HepG2 (cell line): ENCODE measurements around the gene ENC1. TPM values are rescaled to one million over a fixed set of nuclear protein-coding genes. Genes with fewer than 3 reads are reported as not detected.
A peak's percentile ranks its signal among the peaks of the same experiment; 100 is the strongest.

Experiments
- BCL6 ChIP-seq: IDR thresholded peaks from 2 replicates; pipeline ENCODE4 v1.6.1; 2016; ENCODE audit warnings: missing genetic modification reagents, missing compliant biosample characterization
- CCAR2 ChIP-seq: fragments of 200-400 bp; formaldehyde crosslinking; optimal IDR thresholded peaks from 2 replicates; pipeline ENCODE3; 2018; ENCODE audit warnings: low read depth, mild to moderate bottlenecking, low read length, moderate library complexity
- EHMT2 ChIP-seq: fragments of 200-600 bp; sonication (generic); IDR thresholded peaks from 2 replicates; pipeline ENCODE4 v1.7.0; 2017; ENCODE audit warnings: antibody characterized with exemption, low read depth, low read length, borderline replicate concordance
- ELF3 ChIP-seq: IDR thresholded peaks from 2 replicates; pipeline ENCODE4 v1.6.1; 2016; ENCODE audit warnings: missing genetic modification reagents, missing compliant biosample characterization
- ETV6 ChIP-seq: sonication (generic); formaldehyde crosslinking; conservative IDR thresholded peaks from 2 replicates; pipeline ENCODE4 v1.4.0; 2020; ENCODE audit warnings: missing genetic modification reagents
- EZH2 ChIP-seq: conservative IDR thresholded peaks from 2 replicates; pipeline ENCODE4 v1.6.1; 2012; ENCODE audit warnings: mild to moderate bottlenecking, low read depth, low read length, moderate library complexity
- GATAD2A ChIP-seq: IDR thresholded peaks from 2 replicates; pipeline ENCODE4 v1.6.1; 2016
- GPN1 ChIP-seq: sonication (generic); formaldehyde crosslinking; IDR thresholded peaks from 2 replicates; pipeline ENCODE4 v1.5.1; 2020; ENCODE audit warnings: missing genetic modification reagents, borderline replicate concordance
- MIXL1 ChIP-seq: IDR thresholded peaks from 2 replicates; pipeline ENCODE4 v1.6.1; 2016
- MXI1 ChIP-seq: IDR thresholded peaks from 3 replicates; pipeline ENCODE4 v1.6.1; 2012; ENCODE audit warnings: low read depth, low read length, inconsistent platforms, borderline replicate concordance
- MYC ChIP-seq: sonication (generic); formaldehyde crosslinking; IDR thresholded peaks from 2 replicates; pipeline ENCODE4 v1.9.0; 2021; ENCODE audit warnings: missing genetic modification reagents, borderline replicate concordance
- NFATC3 ChIP-seq: sonication (generic); formaldehyde crosslinking; IDR thresholded peaks from 2 replicates; pipeline ENCODE4 v1.5.1; 2020; ENCODE audit warnings: mild to moderate bottlenecking, missing genetic modification reagents
- NR3C1 ChIP-seq: sonication (generic); formaldehyde crosslinking; IDR thresholded peaks from 2 replicates; pipeline ENCODE4 v1.4.0; 2020; ENCODE audit warnings: missing genetic modification reagents
- RBFOX2 ChIP-seq: fragments of 200-400 bp; formaldehyde crosslinking; IDR thresholded peaks from 2 replicates; pipeline ENCODE4 v1.6.1; 2017; ENCODE audit warnings: low read depth, mild to moderate bottlenecking, low read length
- ZBTB39 ChIP-seq: sonication (generic); formaldehyde crosslinking; IDR thresholded peaks from 2 replicates; pipeline ENCODE4 v1.5.0; 2020; ENCODE audit warnings: missing genetic modification reagents
- ZFY ChIP-seq: sonication (generic); formaldehyde crosslinking; IDR thresholded peaks from 2 replicates; pipeline ENCODE4 v1.4.0; 2020; ENCODE audit warnings: missing genetic modification reagents
- ZNF230 ChIP-seq: sonication (generic); formaldehyde crosslinking; IDR thresholded peaks from 2 replicates; pipeline ENCODE4 v1.4.0; 2020; ENCODE audit warnings: mild to moderate bottlenecking, missing genetic modification reagents
- ZNF33B ChIP-seq: sonication (generic); formaldehyde crosslinking; IDR thresholded peaks from 2 replicates; pipeline ENCODE4 v1.5.1; 2020; ENCODE audit warnings: mild to moderate bottlenecking, missing genetic modification reagents
- ZNF512 ChIP-seq: sonication (generic); formaldehyde crosslinking; IDR thresholded peaks from 2 replicates; pipeline ENCODE4 v1.4.0; 2020; ENCODE audit warnings: mild to moderate bottlenecking, missing genetic modification reagents
- polyA plus RNA-seq, 8 experiments: library from polyadenylated mRNA; depleted of rRNA in 3 of 8; stranded (reverse) in 7 of 8; unstranded in 1 of 8; fragments of >200 nt; fragmentation: Illumina TruSeq in 4 of 8; extraction: Trizol in 4 of 8; gene quantifications; 2 replicates each; pipeline versions ENCODE4 v1.2.1 to v1.2.3, GENCODE V29; 2011 to 2016; ENCODE audit warnings: low read depth in 4 of 8, missing spikeins in 1 of 8, mixed read lengths in 1 of 8; ENCODE audit not compliant: insufficient read depth in 1 of 8
- total RNA-seq, 5 experiments: library from RNA; depleted of rRNA; stranded (reverse); fragments of >200 nt; fragmentation: Illumina TruSeq; extraction: Trizol; gene quantifications; 2 replicates each; pipeline ENCODE4 v1.2.3, GENCODE V29; 2016; ENCODE audit warnings: low read depth in 1 of 5
- TF ChIP-seq, protein P1 (sequence below): sonication (generic); formaldehyde crosslinking; IDR thresholded peaks from 2 replicates; pipeline ENCODE4 v1.4.0; 2020; ENCODE audit warnings: mild to moderate bottlenecking, missing genetic modification reagents
- TF ChIP-seq, protein P2 (sequence below): sonication (generic); formaldehyde crosslinking; conservative IDR thresholded peaks from 2 replicates; pipeline ENCODE4 v1.4.0; 2020; ENCODE audit warnings: missing genetic modification reagents

The ENC1 gene
- total and polyA plus RNA-seq, 2 of the 13 experiments (the other 11 are each of a cell fraction or from before 2014, with no cell fraction given): 63.8 to 64.4 TPM

GRCh38 chr5:74640954-74641734 is 616 bp upstream of the ENC1 start (continued):
- TF ChIP-seq ZBTB39 (CRISPR knock-in tag): no peak
- peak; percentile 71 for TF ChIP-seq BCL6 (CRISPR knock-in tag)
- TF ChIP-seq GPN1 (CRISPR knock-in tag): no peak
- TF ChIP-seq, protein P1, sequence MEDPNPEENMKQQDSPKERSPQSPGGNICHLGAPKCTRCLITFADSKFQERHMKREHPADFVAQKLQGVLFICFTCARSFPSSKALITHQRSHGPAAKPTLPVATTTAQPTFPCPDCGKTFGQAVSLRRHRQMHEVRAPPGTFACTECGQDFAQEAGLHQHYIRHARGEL (CRISPR knock-in tag): no peak
- TF ChIP-seq EHMT2: no peak
- TF ChIP-seq ZNF512 (CRISPR knock-in tag): no peak
- no peak; the same call in none of the 2 replicates for TF ChIP-seq ZFY (CRISPR knock-in tag)
- no peak for TF ChIP-seq ZNF33B
- peak; percentile 25 for TF ChIP-seq RBFOX2
- no peak for TF ChIP-seq NR3C1 (CRISPR knock-in tag)
- peak; percentile 57; the same call in 1 of the 2 replicates for TF ChIP-seq ELF3
- peak; percentile 74 for TF ChIP-seq GATAD2A (CRISPR knock-in tag)
- no peak for TF ChIP-seq ETV6 (CRISPR knock-in tag)
- TF ChIP-seq, protein P2, sequence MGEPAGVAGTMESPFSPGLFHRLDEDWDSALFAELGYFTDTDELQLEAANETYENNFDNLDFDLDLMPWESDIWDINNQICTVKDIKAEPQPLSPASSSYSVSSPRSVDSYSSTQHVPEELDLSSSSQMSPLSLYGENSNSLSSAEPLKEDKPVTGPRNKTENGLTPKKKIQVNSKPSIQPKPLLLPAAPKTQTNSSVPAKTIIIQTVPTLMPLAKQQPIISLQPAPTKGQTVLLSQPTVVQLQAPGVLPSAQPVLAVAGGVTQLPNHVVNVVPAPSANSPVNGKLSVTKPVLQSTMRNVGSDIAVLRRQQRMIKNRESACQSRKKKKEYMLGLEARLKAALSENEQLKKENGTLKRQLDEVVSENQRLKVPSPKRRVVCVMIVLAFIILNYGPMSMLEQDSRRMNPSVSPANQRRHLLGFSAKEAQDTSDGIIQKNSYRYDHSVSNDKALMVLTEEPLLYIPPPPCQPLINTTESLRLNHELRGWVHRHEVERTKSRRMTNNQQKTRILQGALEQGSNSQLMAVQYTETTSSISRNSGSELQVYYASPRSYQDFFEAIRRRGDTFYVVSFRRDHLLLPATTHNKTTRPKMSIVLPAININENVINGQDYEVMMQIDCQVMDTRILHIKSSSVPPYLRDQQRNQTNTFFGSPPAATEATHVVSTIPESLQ (CRISPR knock-in tag): no peak
- TF ChIP-seq EZH2: no peak
- TF ChIP-seq MIXL1 (CRISPR knock-in tag): peak; percentile 74
- TF ChIP-seq NFATC3 (CRISPR knock-in tag): no peak
- TF ChIP-seq MXI1: peak; percentile 68; the same call in 1 of the 3 replicates
- peak; percentile 52; the same call in 1 of the 2 replicates for TF ChIP-seq ZNF230 (CRISPR knock-in tag)
- peak; percentile 95 for TF ChIP-seq MYC (CRISPR knock-in tag)
- no peak for TF ChIP-seq CCAR2
